DND-41 (cell line): ENCODE results near the gene UBR3.

ENCODE experiments used
- ATAC-seq: fragments of 200-7000 bp; cut with Tn5 transposase; 3 replicates; pipeline ENCODE4 v1.9.1; 2021; ENCODE audit warnings: low read depth; ENCODE audit not compliant: insufficient read depth
- DNase-seq: peaks from one replicate; pipeline ENCODE4 v3.0.0-alpha.2; 2020
- H2AFZ ChIP-seq: 2 replicates; pipeline ENCODE4 v1.6.0; 2012; ENCODE audit warnings: low read depth, low read length
- H3K27ac ChIP-seq: 2 replicates; pipeline ENCODE4 v1.5.1; 2012; ENCODE audit warnings: low read length, inconsistent platforms
- H3K27me3 ChIP-seq: fragments of 200-600 bp; sonication (generic); 2 replicates; pipeline ENCODE4 v1.6.0; 2012; ENCODE audit warnings: low read length, mild to moderate bottlenecking, inconsistent platforms; ENCODE audit not compliant: insufficient read depth, poor library complexity
- H3K36me3 ChIP-seq: 2 replicates; pipeline ENCODE4 v1.5.1; 2012; ENCODE audit warnings: low read length, inconsistent platforms; ENCODE audit not compliant: insufficient read depth
- H3K4me1 ChIP-seq: 2 replicates; pipeline ENCODE4 v1.5.1; 2012; ENCODE audit warnings: mild to moderate bottlenecking, low read length; ENCODE audit not compliant: insufficient read depth
- H3K4me2 ChIP-seq: 2 replicates; pipeline ENCODE4 v1.6.0; 2012; ENCODE audit warnings: mild to moderate bottlenecking, moderate library complexity, low read length, inconsistent platforms; ENCODE audit not compliant: insufficient read depth
- H3K4me3 ChIP-seq, 2 experiments: fragments of 200-600 bp in 1 of 2; shearing (Covaris generic) in 1 of 2; 2 replicates each; pipeline ENCODE4 v1.5.1; 2012 to 2016; ENCODE audit warnings: inconsistent platforms in 2 of 2, low read length in 2 of 2, mild to moderate bottlenecking in 2 of 2, low read depth in 1 of 2, moderate library complexity in 1 of 2
- H3K79me2 ChIP-seq: 2 replicates; pipeline ENCODE4 v1.6.0; 2012; ENCODE audit warnings: low read length, inconsistent platforms; ENCODE audit not compliant: insufficient read depth
- H3K9ac ChIP-seq: 2 replicates; pipeline ENCODE4 v1.6.0; 2012; ENCODE audit warnings: low read depth, mild to moderate bottlenecking, inconsistent platforms, low read length, moderate library complexity
- H3K9me3 ChIP-seq: 2 replicates; pipeline ENCODE4 v1.5.1; 2012; ENCODE audit warnings: low read length, moderate library complexity, mild to moderate bottlenecking, inconsistent platforms; ENCODE audit not compliant: insufficient read depth, severe bottlenecking
- H4K20me1 ChIP-seq: 2 replicates; pipeline ENCODE4 v1.6.0; 2012; ENCODE audit warnings: low read length; ENCODE audit not compliant: insufficient read depth
- EZH2 ChIP-seq: IDR thresholded peaks from 3 replicates; pipeline ENCODE4 v1.6.1; 2012; ENCODE audit warnings: borderline replicate concordance, low read depth, mild to moderate bottlenecking, moderate library complexity, low read length, inconsistent platforms; ENCODE audit not compliant: severe bottlenecking
- TF ChIP-seq, protein P1 (sequence below): IDR thresholded peaks from 2 replicates; pipeline ENCODE4 v1.5.1; 2012; ENCODE audit warnings: borderline replicate concordance, low read length, moderate library complexity, mild to moderate bottlenecking; ENCODE audit not compliant: poor library complexity, severe bottlenecking; ENCODE audit errors: extremely low read depth

UBR3 gene

GRCh38 chr2:170029551-170029950 lies 202.3 kb downstream of the UBR3 start:
- Histone ChIP-seq H3K36me3 (peaks cover 22% of the 10 kb centered on the region; the same call in 1 of the 2 replicates), H3K79me2 (no peaks in the 10 kb centered on the region), H3K27me3 (no peaks in the 10 kb centered on the region), H3K9ac (no peak overlapping the region), H3K4me1 (no peaks in the 10 kb centered on the region), H3K4me3 (no peak overlapping the region), H3K4me2 (no peak overlapping the region), H3K9me3 (no peaks in the 10 kb centered on the region), H2AFZ (no peak overlapping the region), H3K27ac (no peak overlapping the region), H4K20me1 (no peaks in the 10 kb centered on the region)
- DNase-seq (no peak), ATAC-seq (no peak)
- no peak for TF ChIP-seq EZH2
- TF ChIP-seq, protein P1, sequence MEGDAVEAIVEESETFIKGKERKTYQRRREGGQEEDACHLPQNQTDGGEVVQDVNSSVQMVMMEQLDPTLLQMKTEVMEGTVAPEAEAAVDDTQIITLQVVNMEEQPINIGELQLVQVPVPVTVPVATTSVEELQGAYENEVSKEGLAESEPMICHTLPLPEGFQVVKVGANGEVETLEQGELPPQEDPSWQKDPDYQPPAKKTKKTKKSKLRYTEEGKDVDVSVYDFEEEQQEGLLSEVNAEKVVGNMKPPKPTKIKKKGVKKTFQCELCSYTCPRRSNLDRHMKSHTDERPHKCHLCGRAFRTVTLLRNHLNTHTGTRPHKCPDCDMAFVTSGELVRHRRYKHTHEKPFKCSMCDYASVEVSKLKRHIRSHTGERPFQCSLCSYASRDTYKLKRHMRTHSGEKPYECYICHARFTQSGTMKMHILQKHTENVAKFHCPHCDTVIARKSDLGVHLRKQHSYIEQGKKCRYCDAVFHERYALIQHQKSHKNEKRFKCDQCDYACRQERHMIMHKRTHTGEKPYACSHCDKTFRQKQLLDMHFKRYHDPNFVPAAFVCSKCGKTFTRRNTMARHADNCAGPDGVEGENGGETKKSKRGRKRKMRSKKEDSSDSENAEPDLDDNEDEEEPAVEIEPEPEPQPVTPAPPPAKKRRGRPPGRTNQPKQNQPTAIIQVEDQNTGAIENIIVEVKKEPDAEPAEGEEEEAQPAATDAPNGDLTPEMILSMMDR = no peak

GRCh38 chr2:170030040-170030439 lies 202.8 kb downstream of the UBR3 start:
- ATAC-seq (no peak), DNase-seq (no peak)
- H4K20me1 ChIP-seq = no peaks in the 10 kb centered on the region
- no peak overlapping the region for H3K4me3 ChIP-seq
- no peak overlapping the region for H3K9ac ChIP-seq
- H2AFZ ChIP-seq = no peak overlapping the region
- H3K36me3 ChIP-seq = peaks cover 22% of the 10 kb centered on the region; the same call in 1 of the 2 replicates
- no peaks in the 10 kb centered on the region for H3K4me1 ChIP-seq
- H3K79me2 ChIP-seq = no peaks in the 10 kb centered on the region
- H3K27ac ChIP-seq = no peak overlapping the region
- no peaks in the 10 kb centered on the region for H3K9me3 ChIP-seq
- no peak overlapping the region for H3K4me2 ChIP-seq
- H3K27me3 ChIP-seq = no peaks in the 10 kb centered on the region
- no peak for TF ChIP-seq EZH2
- TF ChIP-seq, protein P1 = no peak

DNA sequence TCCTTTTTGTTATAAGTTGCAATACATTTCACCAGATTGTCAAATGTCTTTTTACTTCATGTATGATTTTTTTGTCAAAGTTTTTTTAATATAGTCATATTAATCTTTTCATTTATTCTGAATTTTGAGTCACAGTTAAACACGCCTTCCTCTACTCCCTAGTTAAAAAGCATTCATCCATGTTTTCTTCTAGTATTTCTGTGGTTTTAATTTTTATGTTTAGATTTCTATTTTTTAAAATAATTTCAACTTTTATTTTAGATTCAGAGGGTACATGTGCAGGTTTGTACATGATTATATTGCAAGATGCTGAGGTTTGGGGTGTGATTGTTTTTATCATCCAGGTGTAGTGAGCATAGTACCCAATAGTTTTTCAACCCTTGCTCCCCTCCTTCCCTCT lies 204.0 kb downstream of the UBR3 start:
- no peak overlapping the region for H2AFZ ChIP-seq
- H3K9me3 ChIP-seq = no peaks in the 10 kb centered on the region
- no peak overlapping the region for H3K27ac ChIP-seq
- no peaks in the 10 kb centered on the region for H3K27me3 ChIP-seq
- TF ChIP-seq EZH2 = no peak
- TF ChIP-seq, protein P1 = no peak
- no peaks in the 10 kb centered on the region for H4K20me1 ChIP-seq
- no peak overlapping the region for H3K4me3 ChIP-seq
- DNase-seq (no peak), ATAC-seq (no peak)
- H3K4me1 ChIP-seq = no peaks in the 10 kb centered on the region
- no peaks in the 10 kb centered on the region for H3K79me2 ChIP-seq
- peaks cover 22% of the 10 kb centered on the region; the same call in 1 of the 2 replicates for H3K36me3 ChIP-seq
- no peak overlapping the region for H3K4me2 ChIP-seq
- H3K9ac ChIP-seq = no peak overlapping the region

DNA sequence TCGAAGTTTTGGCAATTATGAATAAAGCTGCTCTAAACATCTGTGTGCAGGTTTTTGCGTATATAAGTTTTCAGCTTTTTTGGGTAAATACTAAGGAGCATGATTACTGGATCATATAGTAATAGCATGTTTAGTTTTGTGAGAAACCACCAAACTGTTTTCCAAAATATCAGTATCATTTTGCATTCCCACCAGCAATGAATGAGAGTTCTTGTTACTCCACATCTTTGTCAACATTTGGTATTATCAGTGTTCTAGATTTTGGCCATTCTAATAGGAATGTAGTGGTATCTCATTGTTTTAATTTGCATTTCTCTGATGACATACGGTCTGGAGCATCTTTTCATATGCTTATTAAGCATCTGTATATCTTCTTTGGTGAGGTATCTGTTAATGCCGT lies 207.3 kb downstream of the UBR3 start:
- Histone ChIP-seq H3K79me2 (no peaks in the 10 kb centered on the region), H4K20me1 (no peaks in the 10 kb centered on the region), H3K4me3 (no peak overlapping the region), H3K4me1 (no peaks in the 10 kb centered on the region), H3K27ac (no peak overlapping the region), H2AFZ (no peak overlapping the region), H3K36me3 (peaks cover 13% of the 10 kb centered on the region; the same call in 1 of the 2 replicates), H3K4me2 (no peak overlapping the region), H3K9ac (no peak overlapping the region), H3K27me3 (no peaks in the 10 kb centered on the region), H3K9me3 (no peaks in the 10 kb centered on the region)
- ATAC-seq (no peak), DNase-seq (no peak)
- TF ChIP-seq EZH2 = no peak
- TF ChIP-seq, protein P1 = no peak
